B cell (primary cell): Measurements from ENCODE around the gene C3orf18. TPM values are rescaled to one million over a fixed set of nuclear protein-coding genes. Genes with fewer than 3 reads are reported as not detected.

Source experiments
- ATAC-seq: fragments of 200-7000 bp; cut with Tn5 transposase; one replicate; pipeline ENCODE4 v1.10.0; 2021; ENCODE audit warnings: low read depth, mild to moderate bottlenecking, moderate number of reproducible peaks, moderate library complexity
- CTCF ChIA-PET: fragments of 350-600 bp; sonication (Branson Sonifier 250); formaldehyde crosslinking; loops from one replicate; lab custom pipeline; 2021; ENCODE audit warnings: antibody characterized with exemption, inconsistent platforms; lab: Charles Lee
- POLR2A ChIA-PET: fragments of 350-600 bp; sonication (Branson Sonifier 250); formaldehyde crosslinking; loops from one replicate; lab custom pipeline; 2021; ENCODE audit warnings: antibody characterized with exemption; lab: Charles Lee
- DNase-seq: peaks from one replicate; pipeline ENCODE4 v3.0.0; 2013
- H2AFZ ChIP-seq: 2 replicates; pipeline ENCODE4 v1.6.1; 2012; ENCODE audit warnings: mild to moderate bottlenecking, low read depth, low read length; ENCODE audit not compliant: insufficient read depth, poor library complexity, severe bottlenecking
- H3K27ac ChIP-seq, 2 donors: 1 replicate in 1 of 2; 2 replicates in 1 of 2; pipeline ENCODE4 v1.5.1; 2012 to 2013; ENCODE audit warnings: low read length in 2 of 2, mild to moderate bottlenecking in 2 of 2, moderate library complexity in 1 of 2
- H3K27me3 ChIP-seq, 4 experiments: fragments of 200-600 bp in 1 of 4; sonication (generic) in 1 of 4; replicated peaks in 1 of 4; 1 replicate in 2 of 4; 2 replicates in 2 of 4; pipeline versions ENCODE4 v1.6.1 to v1.7.0; 2013 to 2016; ENCODE audit warnings: low read length in 3 of 4, mild to moderate bottlenecking in 2 of 4, mixed read lengths in 1 of 4, moderate library complexity in 1 of 4; ENCODE audit not compliant: insufficient read depth in 4 of 4, control insufficient read depth in 3 of 4; ENCODE audit errors: control extremely low read depth in 1 of 4
- H3K36me3 ChIP-seq, 2 experiments: replicated peaks in 1 of 2; 1 replicate in 1 of 2; 2 replicates in 1 of 2; pipeline versions ENCODE4 v1.6.1 to v1.7.1; 2013; ENCODE audit warnings: low read length in 1 of 2; ENCODE audit not compliant: insufficient read depth in 2 of 2, control insufficient read depth in 1 of 2; ENCODE audit errors: control extremely low read depth in 1 of 2, extremely low read depth in 1 of 2
- H3K4me1 ChIP-seq, 2 donors: fragments of 200-600 bp in 1 of 2; sonication (generic) in 1 of 2; 1 replicate in 1 of 2; 2 replicates in 1 of 2; pipeline versions ENCODE4 v1.5.1 to v1.6.1; 2013 to 2017; ENCODE audit warnings: low read length in 2 of 2; ENCODE audit not compliant: control insufficient read depth in 2 of 2, insufficient read depth in 2 of 2
- H3K4me2 ChIP-seq: replicated peaks from 2 replicates; pipeline ENCODE3; 2012; ENCODE audit warnings: mild to moderate bottlenecking, low read depth, low read length; ENCODE audit not compliant: poor library complexity, severe bottlenecking
- H3K4me3 ChIP-seq, 5 experiments: fragments of 200-600 bp in 1 of 5; sonication (generic) in 1 of 5; 1 replicate in 3 of 5; 2 replicates in 2 of 5; pipeline versions ENCODE4 v1.5.1 to v1.7.0; 2011 to 2016; ENCODE audit warnings: low read length in 4 of 5, mild to moderate bottlenecking in 4 of 5, low read depth in 2 of 5, control low read depth in 1 of 5, moderate library complexity in 1 of 5; ENCODE audit not compliant: insufficient read depth in 1 of 5; ENCODE audit errors: control extremely low read depth in 1 of 5, extremely low read depth in 1 of 5
- H3K79me2 ChIP-seq: fragments of 200-600 bp; sonication (generic); one replicate; pipeline ENCODE4 v1.6.0; 2016; ENCODE audit warnings: low read length; ENCODE audit not compliant: control insufficient read depth, insufficient read depth
- H3K9ac ChIP-seq: fragments of 200-600 bp; sonication (generic); 2 replicates; pipeline ENCODE4 v1.6.1; 2017; ENCODE audit warnings: mild to moderate bottlenecking, low read length, moderate library complexity
- H3K9me3 ChIP-seq, 3 donors: one replicate each; pipeline versions ENCODE4 v1.6.1 to v1.7.1; 2013; ENCODE audit warnings: low read length in 2 of 3; ENCODE audit not compliant: control insufficient read depth in 2 of 3, insufficient read depth in 1 of 3; ENCODE audit errors: control extremely low read depth in 1 of 3
- H4K20me1 ChIP-seq: 2 replicates; pipeline ENCODE4 v1.6.0; 2012; ENCODE audit warnings: mild to moderate bottlenecking, low read length; ENCODE audit not compliant: insufficient read depth, control insufficient read depth, poor library complexity, severe bottlenecking
- H3K27ac Mint-ChIP-seq: one replicate; pipeline ENCODE4 v1.8.0; 2021; ENCODE audit warnings: mixed read lengths
- H3K27me3 Mint-ChIP-seq: one replicate; pipeline ENCODE4 v1.8.0; 2021; ENCODE audit warnings: mixed read lengths
- H3K4me1 Mint-ChIP-seq: one replicate; pipeline ENCODE4 v1.8.0; 2021; ENCODE audit warnings: mixed read lengths
- H3K4me3 Mint-ChIP-seq: one replicate; pipeline ENCODE4 v1.8.0; 2021; ENCODE audit warnings: mixed read lengths
- H3K9me3 Mint-ChIP-seq: one replicate; pipeline ENCODE4 v1.8.0; 2022; ENCODE audit warnings: mixed read lengths; ENCODE audit not compliant: insufficient read depth
- CTCF ChIP-seq: fragments of 200-600 bp; IDR thresholded peaks from one replicate; pipeline ENCODE4 v1.8.0; 2022; ENCODE audit warnings: antibody characterized with exemption, mild to moderate bottlenecking
- EZH2 ChIP-seq: IDR thresholded peaks from 2 replicates; pipeline ENCODE4 v1.6.1; 2012; ENCODE audit warnings: borderline replicate concordance, low read depth, mild to moderate bottlenecking, moderate library complexity, low read length; ENCODE audit not compliant: insufficient read depth, poor library complexity, severe bottlenecking
- WGBS: methylation state at CpG from one replicate; pipeline ENCODE4 v1.1.5; 2013; ENCODE audit warnings: missing lambda C conversion rate; ENCODE audit not compliant: insufficient coverage; 5-methylcytosine and 5-hydroxymethylcytosine counted together
- intact Hi-C: fragments of 100-400 bp; cut with micrococcal nuclease; formaldehyde crosslinking; loops from one replicate; pipeline ENCODE4 v1.10.0; 2022
- polyA plus RNA-seq: library from polyadenylated mRNA; depleted of rRNA; stranded (reverse); fragments of >200 nt; gene quantifications from 2 replicates; pipeline ENCODE4 v1.2.3, GENCODE V29; 2012
- total RNA-seq, 2 donors: library from RNA; stranded (reverse); fragments of 120-200 nt in 1 of 2; gene quantifications; 1 replicate in 1 of 2; 2 replicates in 1 of 2; pipeline versions ENCODE4 v1.2.3 to v1.2.4, GENCODE V29; 2013 to 2022

Gene C3orf18
- total and polyA plus RNA-seq, 2 donors (not counting 1 experiment from before 2014, with no cell fraction given), result 14.3 to 15.4 TPM

- no peaks in the 10 kb centered on the region for H3K27me3 ChIP-seq
- H3K4me3 ChIP-seq, result no peak overlapping the region
- H3K36me3 ChIP-seq, result peaks cover 0 to 27% of the 10 kb centered on the region in 2 experiments
- H4K20me1 ChIP-seq, result no peaks in the 10 kb centered on the region
- no peak for TF ChIP-seq CTCF
- TF ChIP-seq EZH2, result no peak
- 87% methylated on average over 4 of the region's 4 CpGs for WGBS
- H3K4me3 Mint-ChIP-seq, result no peak overlapping the region
- ATAC-seq (no peak), DNase-seq (no peak)
- no peak overlapping the region for H3K27ac ChIP-seq
- ChIA-PET CTCF (interaction anchor here (0.5 to 16.8 kb wide), 8 partner anchors 17 to 942 kb away, joined by 3 to 541 read pairs (median 4); partner anchors contain the start of genes CISH and MAPKAPK3), POLR2A (interaction anchor here (0.9 kb wide), 1 partner anchor 39 kb away, joined by 3 read pairs; the partner anchor contains the start of gene CISH)
- H3K9ac ChIP-seq, result no peak overlapping the region
- peaks cover 10 to 27% of the 10 kb centered on the region in 2 donors for H3K4me1 ChIP-seq
- intact Hi-C loops, result loop anchor here (1.0 kb wide), 1 partner anchor 41 kb away; no protein-coding TSS in a partner anchor
- H3K9me3 ChIP-seq, result no peaks in the 10 kb centered on the region
- peaks cover 10% of the 10 kb centered on the region for H3K79me2 ChIP-seq
- no peak overlapping the region for H2AFZ ChIP-seq
- no peaks in the 10 kb centered on the region for H3K9me3 Mint-ChIP-seq
- peaks cover 27% of the 10 kb centered on the region for H3K4me1 Mint-ChIP-seq
- no peak overlapping the region for H3K27ac Mint-ChIP-seq
- H3K27me3 Mint-ChIP-seq, result no peaks in the 10 kb centered on the region
- H3K4me2 ChIP-seq, result no peak overlapping the region
These were observed 5.3 kb upstream of the C3orf18 start for GRCh38 chr3:50572801-50573371.

GRCh38 chr3:50572158-50572557, 4.6 kb upstream of the C3orf18 start:
- no peak overlapping the region for H3K9ac ChIP-seq
- peaks cover 11% of the 10 kb centered on the region for H3K79me2 ChIP-seq
- H4K20me1 ChIP-seq, result no peaks in the 10 kb centered on the region
- no peak for TF ChIP-seq EZH2
- TF ChIP-seq CTCF, result peak; percentile 87
- H3K4me3 Mint-ChIP-seq, result no peak overlapping the region
- H2AFZ ChIP-seq, result no peak overlapping the region
- H3K4me2 ChIP-seq, result no peak overlapping the region
- H3K27me3 ChIP-seq, result no peaks in the 10 kb centered on the region
- WGBS, result no CpG with 5 or more reads among the region's 1 CpG
- peak; percentile 81 for DNase-seq
- ATAC-seq, result no peak
- peaks cover 0 to 20% of the 10 kb centered on the region in 2 experiments for H3K36me3 ChIP-seq
- peaks cover 30% of the 10 kb centered on the region for H3K4me1 Mint-ChIP-seq
- H3K9me3 Mint-ChIP-seq, result no peaks in the 10 kb centered on the region
- H3K27ac Mint-ChIP-seq, result peak overlapping the region; percentile 65
- intact Hi-C loops, result loop anchor here (1.0 kb wide), 1 partner anchor 42 kb away; no protein-coding TSS in a partner anchor
- H3K27me3 Mint-ChIP-seq, result no peaks in the 10 kb centered on the region
- H3K4me3 ChIP-seq, result no peak overlapping the region
- no peaks in the 10 kb centered on the region for H3K9me3 ChIP-seq
- peaks cover 11 to 32% of the 10 kb centered on the region in 2 donors for H3K4me1 ChIP-seq
- POLR2A ChIA-PET, result interaction anchor here (0.9 to 4.0 kb wide), 2 partner anchors 40 kb away, joined by 3 to 38 read pairs; partner anchors contain the start of gene CISH
- CTCF ChIA-PET, result interaction anchor here (0.5 to 16.8 kb wide), 12 partner anchors 11 to 943 kb away, joined by 3 to 541 read pairs (median 3); partner anchors contain the start of genes CISH and MAPKAPK3
- no peak overlapping the region for H3K27ac ChIP-seq
